ENCODE data around the gene ZNF668. TPM values are rescaled to one million over a fixed set of nuclear protein-coding genes. Genes with fewer than 3 reads are reported as not detected.

The ZNF668 gene
- total and polyA plus RNA-seq, 2 of the 13 experiments (the other 11 are each of a cell fraction or from before 2014, with no cell fraction given) = 3.8 to 9.8 TPM

GRCh38 chr16:31033709-31034492 is 40.1 kb downstream of the ZNF668 start (continued):
- TF ChIP-seq RBFOX2 (IDR thresholded peaks at IDR 0.05; ENCODE audit: low read depth, low read length) (peak; percentile 75; the same call in 1 of the 2 replicates), ZNF790 (CRISPR knock-in tag; IDR thresholded peaks at IDR 0.05; ENCODE audit: borderline replicate concordance) (no peak; the same call in 1 of the 2 replicates), KLF12 (CRISPR knock-in tag; IDR thresholded peaks at IDR 0.05; ENCODE audit: borderline replicate concordance) (no peak), ZFAT (CRISPR knock-in tag; conservative IDR thresholded peaks at IDR 0.05) (no peak), MTA3 (CRISPR knock-in tag; IDR thresholded peaks at IDR 0.05) (no peak), ZBTB14 (CRISPR knock-in tag; IDR thresholded peaks at IDR 0.05) (no peak), ZNF329 (CRISPR knock-in tag; IDR thresholded peaks at IDR 0.05; ENCODE audit: low read depth) (peak; percentile 81; the same call in 1 of the 2 replicates), SIN3A (IDR thresholded peaks at IDR 0.05; ENCODE audit: borderline replicate concordance, low read depth, low read length) (peak; percentile 92; the same call in 1 of the 2 replicates), SPEN (CRISPR knock-in tag; IDR thresholded peaks at IDR 0.05; ENCODE audit: low read depth) (0 out of 2 replicates have a peak, but pooled peaks have one; percentile 36), ZNF710 (CRISPR knock-in tag; IDR thresholded peaks at IDR 0.05; ENCODE audit: borderline replicate concordance) (no peak), NFRKB (IDR thresholded peaks at IDR 0.05) (no peak), REXO4 (CRISPR knock-in tag; IDR thresholded peaks at IDR 0.05; ENCODE audit: borderline replicate concordance) (no peak), ZNF839 (CRISPR knock-in tag; IDR thresholded peaks at IDR 0.05; ENCODE audit: borderline replicate concordance) (peak; percentile 62; the same call in 1 of the 2 replicates), PAXIP1 (CRISPR knock-in tag; conservative IDR thresholded peaks at IDR 0.05) (peak; percentile 56), ZNF614 (CRISPR knock-in tag; IDR thresholded peaks at IDR 0.05; ENCODE audit: borderline replicate concordance) (peak; percentile 30; the same call in 1 of the 2 replicates), SNAPC2 (CRISPR knock-in tag; IDR thresholded peaks at IDR 0.05) (no peak; the same call in 1 of the 2 replicates), ZNF282 (IDR thresholded peaks at IDR 0.05; ENCODE audit: partially characterized antibody) (no peak)

Measured in HepG2 (cell line).